GM23248 (cell line): ENCODE results near the gene DTNB. TPM values are rescaled to one million over a fixed set of nuclear protein-coding genes. Genes with fewer than 3 reads are reported as not detected.

ENCODE experiments used
- DNase-seq: peaks from one replicate; pipeline ENCODE4 v3.0.0-alpha.2; 2015
- H2AFZ ChIP-seq: fragments of 200-600 bp; sonication (generic); 2 replicates; pipeline ENCODE4 v1.6.1; 2016; ENCODE audit warnings: antibody characterized with exemption
- H3F3A ChIP-seq: fragments of 200-600 bp; sonication (generic); 2 replicates; pipeline ENCODE4 v1.6.1; 2016; ENCODE audit warnings: mild to moderate bottlenecking, antibody characterized with exemption, mixed run types; ENCODE audit not compliant: insufficient read depth
- H3K27ac ChIP-seq: fragments of 200-600 bp; sonication (generic); 2 replicates; pipeline ENCODE4 v1.5.1; 2016; ENCODE audit warnings: mild to moderate bottlenecking
- H3K27me3 ChIP-seq: fragments of 200-600 bp; sonication (generic); replicated peaks from 2 replicates; pipeline ENCODE4 v1.6.1; 2016; ENCODE audit warnings: mild to moderate bottlenecking; ENCODE audit not compliant: insufficient read depth
- H3K36me3 ChIP-seq: fragments of 200-600 bp; sonication (generic); 2 replicates; pipeline ENCODE4 v1.6.1; 2016; ENCODE audit warnings: low read depth, mild to moderate bottlenecking
- H3K4me1 ChIP-seq: fragments of 200-600 bp; sonication (generic); 2 replicates; pipeline ENCODE4 v1.6.1; 2016; ENCODE audit warnings: mild to moderate bottlenecking; ENCODE audit not compliant: insufficient read depth
- H3K4me2 ChIP-seq: fragments of 200-600 bp; sonication (generic); one replicate; pipeline ENCODE4 v1.6.1; 2016; ENCODE audit warnings: mild to moderate bottlenecking; ENCODE audit not compliant: unreplicated experiment
- H3K4me3 ChIP-seq: fragments of 200-600 bp; sonication (generic); 2 replicates; pipeline ENCODE4 v1.5.1; 2016; ENCODE audit warnings: mild to moderate bottlenecking
- H3K79me2 ChIP-seq: fragments of 200-600 bp; sonication (generic); 2 replicates; pipeline ENCODE4 v1.6.1; 2016; ENCODE audit warnings: mild to moderate bottlenecking; ENCODE audit not compliant: insufficient read depth
- H3K9ac ChIP-seq: fragments of 200-600 bp; sonication (generic); 2 replicates; pipeline ENCODE4 v1.6.1; 2016; ENCODE audit warnings: mild to moderate bottlenecking
- H3K9me2 ChIP-seq: fragments of 200-600 bp; sonication (generic); 2 replicates; pipeline ENCODE4 v1.6.1; 2016; ENCODE audit warnings: mixed run types, mild to moderate bottlenecking, moderate library complexity; ENCODE audit not compliant: insufficient read depth
- H3K9me3 ChIP-seq: fragments of 200-600 bp; sonication (generic); one replicate; pipeline ENCODE4 v1.6.1; 2017; ENCODE audit warnings: low read depth
- H4K20me1 ChIP-seq: fragments of 200-600 bp; sonication (generic); 2 replicates; pipeline ENCODE4 v1.6.0; 2016; ENCODE audit not compliant: insufficient read depth
- EZH2 ChIP-seq: fragments of 200-600 bp; sonication (generic); IDR thresholded peaks from 2 replicates; pipeline ENCODE4 v1.6.1; 2018; ENCODE audit warnings: antibody characterized with exemption, mild to moderate bottlenecking; ENCODE audit not compliant: insufficient read depth, poor library complexity, severe bottlenecking
- EZH2phosphoT487 ChIP-seq: fragments of 200-600 bp; sonication (generic); IDR thresholded peaks from 2 replicates; pipeline ENCODE4 v1.6.1; 2018; ENCODE audit warnings: antibody characterized with exemption, moderate library complexity, mild to moderate bottlenecking, low read depth; ENCODE audit not compliant: insufficient read depth
- WGBS, 2 experiments: methylation state at CpG; one replicate each; pipeline ENCODE4 v1.1.6; 2015 to 2017; ENCODE audit warnings: low lambda C conversion rate in 2 of 2, low coverage in 1 of 2; ENCODE audit errors: missing lambda C conversion rate in 2 of 2; 5-methylcytosine and 5-hydroxymethylcytosine counted together
- in situ Hi-C: fragments of 300-500 bp; cut with MboI; formaldehyde crosslinking; loops from 2 replicates; pipeline ENCODE4 v1.15.0; 2020
- polyA plus RNA-seq: library from polyadenylated mRNA; unstranded; fragments of >200 nt; fragmentation: Nextera tagmentation; extraction: Ambion mirVana; gene quantifications from 2 replicates; pipeline ENCODE4 v1.2.1, GENCODE V29; 2016
- total RNA-seq: library from RNA; depleted of rRNA; stranded (reverse); fragments of >200 nt; shearing (Covaris generic); gene quantifications from 2 replicates; pipeline ENCODE4 v1.2.3, GENCODE V29; 2014

DTNB gene
- total and polyA plus RNA-seq, 2 experiments from 2014 or later: 1.1 to 4.0 TPM

DNA sequence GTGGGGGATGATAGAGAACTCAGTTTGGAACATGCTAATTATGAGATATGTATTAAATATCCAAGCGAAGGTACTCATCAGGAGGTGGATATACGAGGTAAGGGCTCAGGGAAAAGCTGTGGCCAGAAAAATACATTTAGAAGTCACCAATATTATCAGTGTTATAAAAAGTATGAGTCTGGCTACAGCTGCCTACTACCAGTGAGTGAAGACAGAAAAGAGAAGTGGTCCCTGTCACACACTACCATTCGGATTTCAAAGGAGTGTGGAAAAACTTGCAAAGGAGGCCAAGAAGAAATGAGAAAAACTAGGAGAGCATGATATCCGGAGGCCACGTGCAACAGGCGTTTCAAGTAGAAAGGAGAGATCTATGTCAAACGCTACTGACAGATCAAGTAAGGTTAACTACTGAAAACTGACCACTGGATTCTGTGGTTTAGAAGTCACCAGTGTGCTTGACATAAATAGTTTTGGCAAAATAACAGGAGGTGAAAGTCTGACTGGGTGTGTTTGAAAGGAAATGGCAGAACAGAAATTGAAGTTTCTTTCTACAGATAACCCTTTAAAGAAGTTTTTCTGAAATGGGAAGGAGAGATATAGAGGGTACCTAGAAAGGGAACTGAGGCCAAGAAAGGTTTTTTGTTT lies 213.0 kb downstream of the DTNB start:
- 87 to 88% methylated on average over 7 of the region's 7 CpGs for WGBS, 2 experiments
- no peak for DNase-seq

DNA sequence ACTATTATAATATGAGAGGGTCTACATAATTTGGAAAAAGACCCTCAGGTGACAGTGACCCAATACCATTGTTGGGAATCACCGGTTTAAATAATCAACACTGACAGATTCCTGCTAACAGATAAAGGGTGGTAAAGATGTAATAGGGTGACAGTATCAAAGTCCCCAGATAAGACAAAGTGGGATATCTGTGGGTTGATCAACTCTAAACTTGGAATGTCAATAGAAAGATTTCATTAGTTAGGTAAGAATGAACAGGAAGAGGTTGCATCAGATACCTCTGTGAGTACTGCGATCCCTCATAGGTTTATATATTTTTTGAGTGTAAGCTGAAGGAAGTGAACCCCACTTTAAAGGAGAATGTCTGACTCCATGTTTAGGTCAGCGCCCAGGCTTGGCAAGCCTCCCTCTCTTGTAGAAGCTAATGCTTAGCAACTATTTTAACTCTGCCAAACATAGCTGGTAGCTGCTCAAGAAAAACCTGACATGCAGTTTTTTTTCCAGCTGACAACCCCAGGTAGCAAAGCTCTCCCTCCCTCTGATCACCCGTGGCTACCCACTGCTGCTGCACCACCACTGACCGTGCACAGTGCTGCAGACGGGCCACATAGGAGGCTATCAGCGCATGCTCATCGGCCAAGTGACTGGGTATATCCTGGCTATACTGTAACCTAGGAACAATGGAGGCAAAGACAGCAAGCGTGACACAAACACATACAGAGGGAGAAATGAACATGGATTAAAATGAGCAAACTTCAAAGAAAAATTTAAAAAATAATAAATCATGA lies 218.4 kb downstream of the DTNB start:
- no peaks in the 10 kb centered on the region for H3K79me2 ChIP-seq
- no peak overlapping the region for H2AFZ ChIP-seq
- H3K4me1 ChIP-seq: 0 out of 2 replicates have a peak, but pooled peaks cover 3% of the 10 kb centered on the region
- 0 out of 2 replicates have a peak, but pooled peaks cover 4% of the 10 kb centered on the region for H3K9me2 ChIP-seq
- H3K27ac ChIP-seq: no peak overlapping the region
- no peak for DNase-seq
- H3K4me3 ChIP-seq: no peak overlapping the region
- H3K27me3 ChIP-seq: no peaks in the 10 kb centered on the region
- 89 to 94% methylated on average over 9 of the region's 9 CpGs for WGBS, 2 experiments
- TF ChIP-seq EZH2phosphoT487 (no peak), EZH2 (no peak)
- H3F3A ChIP-seq: no peaks in the 10 kb centered on the region
- in situ Hi-C loops: no loop called here
- H3K9ac ChIP-seq: no peak overlapping the region
- H4K20me1 ChIP-seq: no peaks in the 10 kb centered on the region
- H3K4me2 ChIP-seq: no peak overlapping the region
- H3K9me3 ChIP-seq: no peaks in the 10 kb centered on the region
- H3K36me3 ChIP-seq: no peaks in the 10 kb centered on the region

More for the DNA sequence above, 213.0 kb downstream of the DTNB start:
- Histone ChIP-seq H3K79me2 (no peaks in the 10 kb centered on the region), H3K9me2 (no peaks in the 10 kb centered on the region), H2AFZ (no peak overlapping the region), H3K27ac (no peak overlapping the region), H3K4me3 (no peak overlapping the region), H3K9me3 (no peaks in the 10 kb centered on the region), H3K4me1 (no peaks in the 10 kb centered on the region), H3F3A (no peaks in the 10 kb centered on the region), H4K20me1 (no peaks in the 10 kb centered on the region), H3K4me2 (no peak overlapping the region), H3K9ac (no peak overlapping the region), H3K36me3 (no peaks in the 10 kb centered on the region), H3K27me3 (no peaks in the 10 kb centered on the region)
- in situ Hi-C loops: no loop called here
- TF ChIP-seq EZH2: no peak
- no peak for TF ChIP-seq EZH2phosphoT487

DNA sequence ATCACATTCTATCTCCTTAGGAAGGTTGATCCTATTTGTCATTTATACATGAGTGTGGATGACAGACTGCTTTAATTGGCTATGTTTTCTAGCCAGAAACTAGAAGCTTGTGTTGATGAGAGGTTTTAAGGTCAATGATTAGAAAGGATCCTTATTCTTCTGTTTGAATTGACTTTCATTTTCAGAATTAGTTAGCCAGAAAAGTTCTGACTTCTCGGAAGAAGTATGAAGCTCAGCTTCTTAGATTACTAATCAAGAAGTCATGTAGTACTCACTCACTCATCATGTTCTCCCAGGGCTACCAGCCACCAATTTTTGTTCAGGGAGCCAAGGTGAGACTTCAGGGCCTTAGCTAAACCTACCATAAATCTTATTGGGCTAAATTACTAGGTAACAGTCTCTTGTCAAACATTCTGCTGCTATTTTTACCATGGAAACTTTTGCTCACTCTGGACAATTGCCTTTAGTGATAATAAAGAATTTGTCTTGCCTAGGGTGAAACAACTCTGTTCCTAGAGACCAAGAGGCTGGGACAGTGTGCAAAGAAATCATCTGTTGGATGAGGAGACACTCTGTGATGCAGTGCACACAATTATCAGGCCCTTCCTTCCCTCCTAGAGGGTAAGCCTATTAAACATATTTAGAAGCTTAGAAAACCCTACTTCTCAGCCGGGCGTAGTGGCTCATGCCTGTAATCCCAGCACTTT lies 220.0 kb downstream of the DTNB start:
- H3K9me3 ChIP-seq: no peaks in the 10 kb centered on the region
- H3K4me2 ChIP-seq: peak overlapping the region; percentile 51
- in situ Hi-C loops: no loop called here
- no peaks in the 10 kb centered on the region for H3K79me2 ChIP-seq
- WGBS, 2 experiments: 87 to 92% methylated on average over 3 of the region's 3 CpGs
- no peaks in the 10 kb centered on the region for H3F3A ChIP-seq
- TF ChIP-seq EZH2phosphoT487 (no peak), EZH2 (no peak)
- no peak overlapping the region for H3K27ac ChIP-seq
- DNase-seq: peak; percentile 48
- 0 out of 2 replicates have a peak, but pooled peaks cover 3% of the 10 kb centered on the region for H3K4me1 ChIP-seq
- H3K9ac ChIP-seq: no peak overlapping the region
- H3K9me2 ChIP-seq: 0 out of 2 replicates have a peak, but pooled peaks cover 4% of the 10 kb centered on the region
- H3K36me3 ChIP-seq: no peaks in the 10 kb centered on the region
- H3K4me3 ChIP-seq: no peak overlapping the region
- H2AFZ ChIP-seq: peak overlapping the region; percentile 41; the same call in 1 of the 2 replicates
- H3K27me3 ChIP-seq: no peaks in the 10 kb centered on the region
- H4K20me1 ChIP-seq: no peaks in the 10 kb centered on the region

DNA sequence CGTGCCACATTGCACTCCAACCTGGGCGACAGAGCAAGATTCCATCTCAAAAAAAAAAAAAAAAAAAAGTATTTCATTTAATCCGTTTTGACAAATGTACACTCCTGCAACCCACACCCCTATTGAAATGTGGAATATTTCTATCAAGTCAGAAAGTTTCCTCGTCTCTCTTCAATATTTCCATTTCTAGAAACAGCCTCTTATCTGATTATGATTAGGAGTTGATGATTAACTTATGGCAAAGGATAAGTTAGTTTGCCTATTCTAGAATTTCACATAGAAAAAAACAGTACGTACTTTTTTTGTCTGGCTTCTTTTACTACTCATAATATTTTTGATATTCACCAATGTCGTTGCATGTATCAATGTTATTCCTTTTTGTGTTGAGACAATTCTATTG lies 224.6 kb downstream of the DTNB start:
- H3K4me1 ChIP-seq: 0 out of 2 replicates have a peak, but pooled peaks cover 3% of the 10 kb centered on the region
- H3K9me2 ChIP-seq: 0 out of 2 replicates have a peak, but pooled peaks cover 4% of the 10 kb centered on the region
- H3F3A ChIP-seq: no peaks in the 10 kb centered on the region
- no peaks in the 10 kb centered on the region for H3K27me3 ChIP-seq
- H3K9me3 ChIP-seq: no peaks in the 10 kb centered on the region
- no peak overlapping the region for H3K9ac ChIP-seq
- no peak overlapping the region for H3K4me2 ChIP-seq
- WGBS, 2 experiments: 78 to 82% methylated on average over 6 of the region's 6 CpGs
- H2AFZ ChIP-seq: no peak overlapping the region
- no peak overlapping the region for H3K4me3 ChIP-seq
- no peak overlapping the region for H3K27ac ChIP-seq
- H3K79me2 ChIP-seq: no peaks in the 10 kb centered on the region
- no peaks in the 10 kb centered on the region for H3K36me3 ChIP-seq
- no peaks in the 10 kb centered on the region for H4K20me1 ChIP-seq
- TF ChIP-seq EZH2phosphoT487: no peak
- no peak for TF ChIP-seq EZH2
- DNase-seq: no peak
- in situ Hi-C loops: no loop called here
